ENCODE data around the gene MRTFA.
A peak's percentile ranks its signal among the peaks of the same experiment; 100 is the strongest.
"Not testable (repeated sequence)": the region's sequence is repeated elsewhere in the genome, so short reads cannot be mapped to it uniquely, and the experiment has no call there.

Gene MRTFA

GRCh38 chr22:40507491-40507890 lies 129.0 kb downstream of the MRTFA start:
- Histone ChIP-seq H3K4me3 (no peak overlapping the region), H3K27me3 (no peaks in the 10 kb centered on the region), H3K4me1 (peaks cover 15 to 95% (median 51%) of the 10 kb centered on the region in 4 donors), H3K36me3 (no peaks in the 10 kb centered on the region), H3K27ac (peak overlapping the region; percentile 79 to 86), H3K9me3 (no peaks in the 10 kb centered on the region)
- DNase-seq = no peak
- intact Hi-C loops (cut with DNase I; ENCODE audit: low total_unique reads) = no loop called here
- no peak for TF ChIP-seq CTCF (IDR thresholded peaks at IDR 0.05)

DNA sequence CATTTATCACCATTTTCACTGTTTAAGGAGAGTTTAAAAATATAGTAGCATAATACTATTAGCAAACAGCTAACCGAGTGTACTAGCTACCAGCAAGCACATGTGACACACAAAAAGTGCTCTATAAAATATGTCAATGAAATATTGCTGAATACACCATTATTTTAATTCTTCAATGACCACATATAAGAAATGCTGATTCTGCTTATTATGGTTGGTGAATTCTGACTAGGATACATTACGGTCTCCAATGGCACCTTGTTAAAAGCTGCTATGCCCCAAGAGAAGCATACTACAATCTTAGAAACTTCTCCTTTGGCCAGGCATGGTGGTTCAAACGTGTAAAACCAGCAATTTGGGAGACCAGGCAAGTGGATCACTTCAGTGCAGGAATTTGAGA lies 129.8 kb downstream of the MRTFA start:
- intact Hi-C loops (cut with DNase I; ENCODE audit: low total_unique reads) = no loop called here
- Histone ChIP-seq H3K36me3 (no peaks in the 10 kb centered on the region), H3K4me1 (peaks cover 15 to 88% (median 45%) of the 10 kb centered on the region in 4 donors), H3K9me3 (no peaks in the 10 kb centered on the region), H3K27me3 (no peaks in the 10 kb centered on the region), H3K27ac (peak overlapping the region; percentile 79 to 86), H3K4me3 (no peak overlapping the region)
- no peak for TF ChIP-seq CTCF (IDR thresholded peaks at IDR 0.05)
- no peak for DNase-seq

DNA sequence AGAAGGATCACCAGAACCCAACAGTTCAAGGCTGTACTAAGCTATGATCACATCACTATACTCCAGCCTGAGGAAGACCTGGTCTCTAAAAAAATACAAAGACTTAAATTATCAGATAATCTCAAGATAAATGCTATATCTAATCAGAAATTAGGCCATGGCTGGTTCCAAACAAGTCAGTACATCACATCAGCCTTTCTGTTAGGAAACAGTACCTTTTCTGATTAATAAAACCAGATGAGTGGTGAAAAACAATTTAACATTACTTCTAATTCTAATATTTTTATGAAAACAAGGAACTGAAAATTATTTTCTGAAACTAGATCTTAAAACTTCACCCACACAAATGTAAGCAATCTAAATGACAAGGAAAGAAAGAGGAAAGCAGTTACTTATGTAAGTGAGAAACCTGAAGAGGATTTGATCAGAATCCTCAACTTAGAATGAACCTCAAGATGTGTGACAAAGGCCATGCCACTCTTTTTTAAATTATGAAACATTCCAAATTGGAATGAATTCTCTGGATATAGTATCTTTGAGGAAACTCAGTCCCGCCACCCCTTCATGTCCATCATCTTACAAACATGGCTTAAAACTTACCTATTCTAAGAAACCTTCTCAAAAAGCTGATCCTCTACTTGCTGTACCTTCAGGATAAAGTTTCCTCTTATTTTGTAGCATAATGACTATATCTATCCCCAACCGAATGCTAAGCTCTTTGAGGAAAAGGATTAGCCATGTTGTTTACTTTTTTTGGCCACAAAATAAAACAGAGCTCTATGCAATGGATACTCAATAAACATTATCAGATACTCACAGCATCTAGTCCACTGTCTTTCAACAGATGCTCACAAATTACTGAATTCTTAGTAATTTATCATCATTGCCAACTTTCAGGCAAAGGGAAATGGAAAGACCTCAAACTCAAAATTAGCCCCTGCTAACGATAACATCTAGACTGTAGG lies 132.0 kb downstream of the MRTFA start:
- no peaks in the 10 kb centered on the region for H3K27me3 ChIP-seq
- no peak overlapping the region for H3K4me3 ChIP-seq
- H3K27ac ChIP-seq = peak overlapping the region; percentile 4 to 39
- no peak for DNase-seq
- no peaks in the 10 kb centered on the region for H3K36me3 ChIP-seq
- TF ChIP-seq CTCF (IDR thresholded peaks at IDR 0.05) = no peak
- intact Hi-C loops (cut with DNase I; ENCODE audit: low total_unique reads) = no loop called here
- no peaks in the 10 kb centered on the region for H3K9me3 ChIP-seq
- H3K4me1 ChIP-seq = peaks cover 0 to 73% (median 32%) of the 10 kb centered on the region in 4 donors

GRCh38 chr22:40502919-40503318 lies 133.6 kb downstream of the MRTFA start:
- intact Hi-C loops (cut with DNase I; ENCODE audit: low total_unique reads) = no loop called here
- Histone ChIP-seq H3K27ac (peak overlapping the region in 1 of 2 donors; percentile 39), H3K36me3 (no peaks in the 10 kb centered on the region), H3K9me3 (no peaks in the 10 kb centered on the region), H3K4me1 (peaks cover 0 to 73% (median 27%) of the 10 kb centered on the region in 4 donors), H3K4me3 (no peak overlapping the region), H3K27me3 (no peaks in the 10 kb centered on the region)
- DNase-seq = no peak
- TF ChIP-seq CTCF (IDR thresholded peaks at IDR 0.05) = no peak

DNA sequence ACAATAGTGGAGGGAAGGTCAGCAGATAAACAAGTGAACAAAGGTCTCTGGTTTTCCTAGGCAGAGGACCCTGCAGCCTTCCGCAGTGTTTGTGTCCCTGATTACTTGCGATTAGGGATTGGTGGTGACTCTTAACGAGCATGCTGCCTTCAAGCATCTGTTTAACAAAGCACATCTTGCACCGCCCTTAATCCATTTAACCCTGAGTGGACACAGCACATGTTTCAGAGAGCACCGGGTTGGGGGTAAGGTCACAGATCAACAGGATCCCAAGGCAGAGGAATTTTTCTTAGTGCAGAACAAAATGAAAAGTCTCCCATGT lies 136.1 kb downstream of the MRTFA start:
- intact Hi-C loops (cut with DNase I; ENCODE audit: low total_unique reads); H3K9me3 ChIP-seq: not testable (repeated sequence)
- peaks cover 0 to 60% (median 20%) of the 10 kb centered on the region in 4 donors for H3K4me1 ChIP-seq

DNA sequence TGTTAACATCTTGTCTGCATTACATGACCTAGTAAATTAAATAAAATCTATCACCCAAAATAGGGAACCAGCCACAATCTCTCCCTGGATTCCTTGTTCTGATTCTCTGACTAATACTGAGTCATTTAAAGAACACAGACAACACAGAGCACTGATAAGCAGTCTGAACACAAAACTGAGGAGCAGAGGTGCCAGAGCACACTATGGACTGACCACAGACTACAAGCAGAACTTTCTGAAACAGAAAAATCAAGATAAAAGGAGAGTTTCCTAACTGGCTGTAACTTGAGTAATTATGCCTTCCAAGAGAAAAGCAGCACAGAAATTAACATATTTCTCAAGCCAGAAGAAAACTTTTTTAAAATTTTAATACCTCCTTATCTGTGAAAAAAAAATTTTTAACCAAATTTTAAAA lies 137.3 kb downstream of the MRTFA start:
- H3K4me1 ChIP-seq = peaks cover 0 to 49% (median 20%) of the 10 kb centered on the region in 4 donors
- peak overlapping the region; percentile 60 to 63 for H3K27ac ChIP-seq
- H3K9me3 ChIP-seq = no peaks in the 10 kb centered on the region
- no peaks in the 10 kb centered on the region for H3K36me3 ChIP-seq
- DNase-seq = peak; percentile 72 to 74
- no peaks in the 10 kb centered on the region for H3K27me3 ChIP-seq
- no peak overlapping the region for H3K4me3 ChIP-seq
- TF ChIP-seq CTCF (IDR thresholded peaks at IDR 0.05) = no peak
- intact Hi-C loops (cut with DNase I; ENCODE audit: low total_unique reads) = no loop called here

More for the DNA sequence above, 136.1 kb downstream of the MRTFA start:
- not testable (repeated sequence) for H3K27ac ChIP-seq, H3K36me3 ChIP-seq, H3K27me3 ChIP-seq, H3K4me3 ChIP-seq, DNase-seq

Data from tibial artery (tissue), 4 donors.